HepG2 (cell line): ENCODE data around the gene VGLL4. TPM values are rescaled to one million over a fixed set of nuclear protein-coding genes. Genes with fewer than 3 reads are reported as not detected.
A peak's percentile ranks its signal among the peaks of the same experiment; 100 is the strongest.

ENCODE experiments used
- ATAC-seq: fragments of 200-7000 bp; cut with Tn5 transposase; 3 replicates; pipeline ENCODE4 v1.9.1; 2020; ENCODE audit warnings: mild to moderate bottlenecking, moderate library complexity
- BruUV-seq: library from RNA; stranded (reverse); fragments of 400-500 nt; replicated peaks from 2 replicates; lab custom pipeline; 2021; lab: Mats Ljungman, UMichigan
- CTCF ChIA-PET: fragments of 300-600 bp; formaldehyde crosslinking; extraction: SDS; loops from one replicate; lab custom pipeline; 2021; ENCODE audit warnings: low total read pairs, inconsistent platforms, low intra/inter-chr PET ratio; lab: Yijun Ruan, JAX
- POLR2A ChIA-PET: fragments of 350-600 bp; sonication (Branson Sonifier 250); formaldehyde crosslinking; loops from one replicate; lab custom pipeline; 2020; ENCODE audit warnings: antibody characterized with exemption, inconsistent platforms; lab: Yijun Ruan, JAX
- DNase-seq: peaks from one replicate; pipeline ENCODE4 v3.0.0-alpha.2; 2015; ENCODE audit warnings: low spot score
- FAIRE-seq: peaks from 3 replicates; lab custom pipeline; 2011; peaks lifted over from hg19 to GRCh38; lab: Jason Lieb, UNC
- H2AFZ ChIP-seq: one replicate; pipeline ENCODE4 v1.6.1; 2011; ENCODE audit warnings: low read length, inconsistent platforms
- H3K27ac ChIP-seq: fragments of 300-600 bp; 3 replicates; pipeline ENCODE4 v1.8.0; 2011; ENCODE audit warnings: mixed run types, mild to moderate bottlenecking, mixed read lengths, low read length, inconsistent platforms; ENCODE audit not compliant: insufficient read depth; ENCODE audit errors: extremely low read length
- H3K27me3 ChIP-seq, 2 experiments: fragments of 200-600 bp in 1 of 2; 2 replicates in 1 of 2; 3 replicates in 1 of 2; pipeline versions ENCODE4 v1.6.0 to v1.8.0; 2011; ENCODE audit warnings: low read length in 2 of 2, mild to moderate bottlenecking in 2 of 2, moderate library complexity in 2 of 2, inconsistent platforms in 1 of 2; ENCODE audit not compliant: insufficient read depth in 2 of 2, control insufficient read depth in 1 of 2
- H3K36me3 ChIP-seq, 2 experiments: fragments of 200-600 bp in 1 of 2; replicated peaks in 1 of 2; 2 replicates in 1 of 2; 3 replicates in 1 of 2; pipeline versions ENCODE4 v1.5.1 to v1.8.0; 2011; ENCODE audit warnings: low read length in 2 of 2, inconsistent platforms in 1 of 2; ENCODE audit not compliant: insufficient read depth in 2 of 2, control insufficient read depth in 1 of 2
- H3K4me1 ChIP-seq: 2 replicates; pipeline ENCODE4 v1.5.1; 2012; ENCODE audit warnings: low read length, inconsistent platforms; ENCODE audit not compliant: insufficient read depth
- H3K4me2 ChIP-seq: 2 replicates; pipeline ENCODE4 v1.6.0; 2011; ENCODE audit warnings: low read depth, low read length, inconsistent platforms
- H3K4me3 ChIP-seq, 3 experiments: fragments of 200-600 bp in 1 of 3; sonication (generic), shearing (Covaris generic) in 1 of 3; replicated peaks in 1 of 3; 2 replicates each; pipeline ENCODE4 v1.5.1; 2011 to 2016; ENCODE audit warnings: low read length in 3 of 3, inconsistent platforms in 2 of 3, low read depth in 2 of 3, mild to moderate bottlenecking in 2 of 3, control low read depth in 1 of 3, mixed read lengths in 1 of 3; ENCODE audit not compliant: insufficient read depth in 1 of 3
- H3K79me2 ChIP-seq: one replicate; pipeline ENCODE4 v1.6.1; 2011; ENCODE audit warnings: low read length, inconsistent platforms; ENCODE audit not compliant: insufficient read depth
- H3K9ac ChIP-seq: 2 replicates; pipeline ENCODE4 v1.6.0; 2011; ENCODE audit warnings: mild to moderate bottlenecking, low read depth, low read length, inconsistent platforms; ENCODE audit not compliant: insufficient read depth
- H3K9me3 ChIP-seq: 2 replicates; pipeline ENCODE4 v1.5.1; 2012; ENCODE audit warnings: mild to moderate bottlenecking, low read length
- H4K20me1 ChIP-seq: 2 replicates; pipeline ENCODE4 v1.6.0; 2011; ENCODE audit warnings: inconsistent platforms, mild to moderate bottlenecking, low read length, moderate library complexity; ENCODE audit not compliant: insufficient read depth
- ARID5B ChIP-seq: IDR thresholded peaks from 2 replicates; pipeline ENCODE4 v1.4.0; 2020; ENCODE audit warnings: mild to moderate bottlenecking, missing genetic modification reagents
- CEBPB ChIP-seq: IDR thresholded peaks from 2 replicates; pipeline ENCODE4 v1.6.1; 2011; ENCODE audit warnings: low read depth, low read length, improper control_type of control experiment, borderline replicate concordance
- ETV5 ChIP-seq: IDR thresholded peaks from 2 replicates; pipeline ENCODE4 v1.6.1; 2018; ENCODE audit warnings: missing biosample characterization, missing genetic modification reagents, inconsistent platforms, borderline replicate concordance
- FOSL2 ChIP-seq: sonication (generic); formaldehyde crosslinking; IDR thresholded peaks from 2 replicates; pipeline ENCODE4 v1.4.0; 2020; ENCODE audit warnings: missing genetic modification reagents
- GABPB1 ChIP-seq: IDR thresholded peaks from 2 replicates; pipeline ENCODE4 v1.6.1; 2016; ENCODE audit warnings: mild to moderate bottlenecking, missing genetic modification reagents, moderate library complexity, missing compliant biosample characterization
- HMGXB4 ChIP-seq, 2 experiments: sonication (generic) in 1 of 2; formaldehyde crosslinking in 1 of 2; IDR thresholded peaks; 2 replicates each; pipeline versions ENCODE4 v1.4.0 to v1.6.1; 2018 to 2020; ENCODE audit warnings: missing genetic modification reagents in 2 of 2, borderline replicate concordance in 1 of 2, low read depth in 1 of 2, mild to moderate bottlenecking in 1 of 2, missing biosample characterization in 1 of 2
- IKZF5 ChIP-seq: IDR thresholded peaks from 2 replicates; pipeline ENCODE4 v1.6.1; 2018; ENCODE audit warnings: missing genetic modification reagents, mild to moderate bottlenecking, missing compliant biosample characterization
- MAFF ChIP-seq: IDR thresholded peaks from 2 replicates; pipeline ENCODE4 v1.6.1; 2011; ENCODE audit warnings: low read depth, low read length, improper control_type of control experiment
- MED1 ChIP-seq: sonication (generic); formaldehyde crosslinking; IDR thresholded peaks from 2 replicates; pipeline ENCODE4 v1.4.0; 2020; ENCODE audit warnings: missing genetic modification reagents
- MXI1 ChIP-seq: IDR thresholded peaks from 3 replicates; pipeline ENCODE4 v1.6.1; 2012; ENCODE audit warnings: low read depth, low read length, inconsistent platforms, borderline replicate concordance
- NR2F6 ChIP-seq, 2 experiments: IDR thresholded peaks; 2 replicates each; pipeline ENCODE4 v1.6.1; 2016; ENCODE audit warnings: antibody characterized with exemption in 1 of 2, mild to moderate bottlenecking in 1 of 2
- SKI ChIP-seq: fragments of 450-650 bp; IDR thresholded peaks from one replicate; pipeline ENCODE4 v1.6.1; 2018; ENCODE audit warnings: mild to moderate bottlenecking; ENCODE audit not compliant: partially characterized antibody
- STAG1 ChIP-seq: sonication (generic); formaldehyde crosslinking; IDR thresholded peaks from 2 replicates; pipeline ENCODE4 v1.4.0; 2020; ENCODE audit warnings: missing genetic modification reagents
- ZBTB38 ChIP-seq: sonication (generic); formaldehyde crosslinking; IDR thresholded peaks from 2 replicates; pipeline ENCODE4 v1.5.1; 2020; ENCODE audit warnings: mild to moderate bottlenecking, missing genetic modification reagents
- WGBS: methylation state at CpG from one replicate; pipeline ENCODE4 v1.1.6; 2017; ENCODE audit warnings: low lambda C conversion rate; 5-methylcytosine and 5-hydroxymethylcytosine counted together
- in situ Hi-C: cut with HindIII; loops from 2 replicates; pipeline ENCODE4 v1.10.0; 2017; ENCODE audit warnings: low pct_unique_long_range_greater_than_20kb; ENCODE audit not compliant: extremely low pct_ligation_motif_present
- intact Hi-C: fragments of 100-400 bp; cut with micrococcal nuclease; formaldehyde crosslinking; loops from one replicate; pipeline ENCODE4 v1.10.0; 2022; ENCODE audit not compliant: unreplicated experiment
- polyA plus RNA-seq, 8 experiments: library from polyadenylated mRNA; depleted of rRNA in 3 of 8; stranded (reverse) in 7 of 8; unstranded in 1 of 8; fragments of >200 nt; fragmentation: Illumina TruSeq in 4 of 8; extraction: Trizol in 4 of 8; gene quantifications; 2 replicates each; pipeline versions ENCODE4 v1.2.1 to v1.2.3, GENCODE V29; 2011 to 2016; ENCODE audit warnings: low read depth in 4 of 8, missing spikeins in 1 of 8, mixed read lengths in 1 of 8; ENCODE audit not compliant: insufficient read depth in 1 of 8
- total RNA-seq, 5 experiments: library from RNA; depleted of rRNA; stranded (reverse); fragments of >200 nt; fragmentation: Illumina TruSeq; extraction: Trizol; gene quantifications; 2 replicates each; pipeline ENCODE4 v1.2.3, GENCODE V29; 2016; ENCODE audit warnings: low read depth in 1 of 5
- TF ChIP-seq, protein P1 (sequence below): sonication (generic); formaldehyde crosslinking; IDR thresholded peaks from 2 replicates; pipeline ENCODE4 v1.5.0; 2020; ENCODE audit warnings: mild to moderate bottlenecking, missing genetic modification reagents, moderate library complexity

VGLL4 gene
- total and polyA plus RNA-seq, 2 of the 13 experiments (the other 11 are each of a cell fraction or from before 2014, with no cell fraction given) = 23.2 to 39.0 TPM

DNA sequence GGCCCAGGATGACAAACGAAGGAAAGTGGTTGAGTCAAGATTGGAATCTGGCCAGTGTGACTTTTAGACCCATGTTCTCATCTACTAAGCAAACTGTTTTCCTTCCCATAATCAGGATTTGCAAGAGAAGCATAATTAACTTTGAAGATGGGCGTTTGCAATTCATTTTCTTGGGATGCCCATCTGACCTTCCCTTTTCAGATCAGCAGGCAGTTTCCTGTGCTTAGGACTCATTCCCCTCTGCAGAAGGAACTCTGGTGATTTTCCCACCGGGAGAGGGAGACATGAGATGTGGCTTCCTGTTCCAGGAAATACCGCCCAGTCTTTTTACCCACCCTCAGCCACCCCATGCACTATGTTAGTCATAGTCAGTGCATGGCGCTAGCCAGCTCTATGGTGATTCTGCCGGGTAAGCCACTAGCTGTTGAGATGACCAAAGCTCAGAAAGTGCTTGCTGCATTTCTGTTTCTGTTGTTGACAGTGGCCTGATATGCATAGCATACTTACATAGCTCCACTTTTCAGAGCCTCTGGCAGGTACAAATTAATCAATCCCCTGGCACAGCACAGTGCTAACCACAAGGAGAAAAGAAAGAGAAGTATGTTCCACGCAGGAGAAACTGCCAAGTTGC, 129.4 kb downstream of the VGLL4 start:
- Histone ChIP-seq H3K27ac (peak overlapping the region; percentile 17), H2AFZ (no peak overlapping the region), H3K4me2 (no peak overlapping the region), H3K4me1 (peaks cover 28% of the 10 kb centered on the region), H3K27me3 (no peaks in the 10 kb centered on the region), H3K36me3 (no peaks in the 10 kb centered on the region), H3K4me3 (no peak overlapping the region), H3K79me2 (no peaks in the 10 kb centered on the region), H3K9ac (no peak overlapping the region), H3K9me3 (no peaks in the 10 kb centered on the region), H4K20me1 (no peaks in the 10 kb centered on the region)
- peak; percentile 30 for FAIRE-seq
- DNase-seq = peak; percentile 54
- intact Hi-C loops (no loop called here), in situ Hi-C loops (no loop called here)
- BruUV-seq = no TSS peak
- 57% methylated on average over 7 of the region's 7 CpGs for WGBS
- ChIA-PET CTCF (no interaction called here), POLR2A (no interaction called here)
- peak; percentile 97 for ATAC-seq
- TF ChIP-seq ZBTB38 (CRISPR knock-in tag) (peak; percentile 95), SKI (no peak), FOSL2 (CRISPR knock-in tag) (peak; percentile 34; the same call in 1 of the 2 replicates), MXI1 (peak; percentile 37; the same call in 1 of the 3 replicates), MAFF (peak; percentile 11; the same call in 1 of the 2 replicates), GABPB1 (CRISPR knock-in tag) (no peak; the same call in 1 of the 2 replicates), HMGXB4 (CRISPR knock-in tag; IDR thresholded peaks at IDR 0.05; ENCODE audit: borderline replicate concordance in 1 of 2, low read depth in 1 of 2) (0 out of 4 replicates have a peak, but pooled peaks have one; percentile 16 to 19), NR2F6 (IDR thresholded peaks at IDR 0.05) (no peak), NR2F6 (CRISPR knock-in tag; IDR thresholded peaks at IDR 0.05) (0 out of 2 replicates have a peak, but pooled peaks have one; percentile 9), ETV5 (CRISPR knock-in tag) (peak; percentile 74; the same call in 1 of the 2 replicates), STAG1 (CRISPR knock-in tag) (peak; percentile 34; the same call in 1 of the 2 replicates), IKZF5 (CRISPR knock-in tag) (peak; percentile 22; the same call in 1 of the 2 replicates), CEBPB (no peak), MED1 (CRISPR knock-in tag) (0 out of 2 replicates have a peak, but pooled peaks have one; percentile 20), ARID5B (CRISPR knock-in tag) (peak; percentile 38; the same call in 1 of the 2 replicates)
- TF ChIP-seq, protein P1, sequence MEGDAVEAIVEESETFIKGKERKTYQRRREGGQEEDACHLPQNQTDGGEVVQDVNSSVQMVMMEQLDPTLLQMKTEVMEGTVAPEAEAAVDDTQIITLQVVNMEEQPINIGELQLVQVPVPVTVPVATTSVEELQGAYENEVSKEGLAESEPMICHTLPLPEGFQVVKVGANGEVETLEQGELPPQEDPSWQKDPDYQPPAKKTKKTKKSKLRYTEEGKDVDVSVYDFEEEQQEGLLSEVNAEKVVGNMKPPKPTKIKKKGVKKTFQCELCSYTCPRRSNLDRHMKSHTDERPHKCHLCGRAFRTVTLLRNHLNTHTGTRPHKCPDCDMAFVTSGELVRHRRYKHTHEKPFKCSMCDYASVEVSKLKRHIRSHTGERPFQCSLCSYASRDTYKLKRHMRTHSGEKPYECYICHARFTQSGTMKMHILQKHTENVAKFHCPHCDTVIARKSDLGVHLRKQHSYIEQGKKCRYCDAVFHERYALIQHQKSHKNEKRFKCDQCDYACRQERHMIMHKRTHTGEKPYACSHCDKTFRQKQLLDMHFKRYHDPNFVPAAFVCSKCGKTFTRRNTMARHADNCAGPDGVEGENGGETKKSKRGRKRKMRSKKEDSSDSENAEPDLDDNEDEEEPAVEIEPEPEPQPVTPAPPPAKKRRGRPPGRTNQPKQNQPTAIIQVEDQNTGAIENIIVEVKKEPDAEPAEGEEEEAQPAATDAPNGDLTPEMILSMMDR (CRISPR knock-in tag) = peak; percentile 40
